ENCODE measurements around the gene PNPT1. TPM values are rescaled to one million over a fixed set of nuclear protein-coding genes. Genes with fewer than 3 reads are reported as not detected.
"Not testable (repeated sequence)": the region's sequence is repeated elsewhere in the genome, so short reads cannot be mapped to it uniquely, and the experiment has no call there.

Gene PNPT1
- total RNA-seq, 1 donor from 2014 or later = 17.8 TPM

DNA sequence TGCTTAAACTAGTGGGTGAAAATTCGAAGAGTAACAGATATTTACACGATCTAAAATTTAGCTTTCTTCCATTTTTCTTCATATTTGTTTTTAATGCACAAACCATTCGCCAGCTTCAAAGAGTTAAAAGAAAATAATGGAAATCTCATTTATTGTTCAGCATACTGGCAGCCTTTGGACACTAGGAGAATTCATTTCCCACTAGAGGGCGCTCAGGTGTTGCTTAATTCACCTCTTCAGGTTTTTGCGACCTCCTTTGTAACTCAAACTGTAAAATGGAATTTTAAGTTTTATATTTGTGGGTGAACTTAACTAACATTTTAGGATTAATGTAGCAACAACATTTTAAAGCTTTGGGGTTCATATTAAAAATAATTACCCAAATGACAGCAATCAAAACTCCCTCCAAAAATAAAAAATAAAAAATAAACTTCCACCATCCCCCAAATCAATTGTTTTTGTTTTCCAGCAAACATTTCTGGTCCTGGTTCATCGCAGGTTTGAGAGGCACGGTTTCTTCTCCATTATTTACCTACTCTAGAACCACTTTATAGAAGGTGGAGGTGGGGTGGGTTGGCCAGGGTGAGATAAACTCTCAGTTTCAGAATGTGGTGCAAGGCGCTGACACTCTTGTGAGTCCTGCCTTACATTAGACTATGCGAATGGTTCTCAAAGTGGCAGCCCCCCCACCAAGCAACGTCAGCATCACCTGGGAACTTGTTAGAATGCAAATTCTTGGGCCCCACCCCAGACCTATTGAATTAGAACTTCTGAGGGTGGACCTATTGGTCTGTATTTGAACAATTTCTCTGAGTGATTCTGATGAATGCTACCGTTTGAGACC is 24.7 kb upstream of the PNPT1 start:
- TF ChIP-seq, protein P1, sequence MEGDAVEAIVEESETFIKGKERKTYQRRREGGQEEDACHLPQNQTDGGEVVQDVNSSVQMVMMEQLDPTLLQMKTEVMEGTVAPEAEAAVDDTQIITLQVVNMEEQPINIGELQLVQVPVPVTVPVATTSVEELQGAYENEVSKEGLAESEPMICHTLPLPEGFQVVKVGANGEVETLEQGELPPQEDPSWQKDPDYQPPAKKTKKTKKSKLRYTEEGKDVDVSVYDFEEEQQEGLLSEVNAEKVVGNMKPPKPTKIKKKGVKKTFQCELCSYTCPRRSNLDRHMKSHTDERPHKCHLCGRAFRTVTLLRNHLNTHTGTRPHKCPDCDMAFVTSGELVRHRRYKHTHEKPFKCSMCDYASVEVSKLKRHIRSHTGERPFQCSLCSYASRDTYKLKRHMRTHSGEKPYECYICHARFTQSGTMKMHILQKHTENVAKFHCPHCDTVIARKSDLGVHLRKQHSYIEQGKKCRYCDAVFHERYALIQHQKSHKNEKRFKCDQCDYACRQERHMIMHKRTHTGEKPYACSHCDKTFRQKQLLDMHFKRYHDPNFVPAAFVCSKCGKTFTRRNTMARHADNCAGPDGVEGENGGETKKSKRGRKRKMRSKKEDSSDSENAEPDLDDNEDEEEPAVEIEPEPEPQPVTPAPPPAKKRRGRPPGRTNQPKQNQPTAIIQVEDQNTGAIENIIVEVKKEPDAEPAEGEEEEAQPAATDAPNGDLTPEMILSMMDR (IDR thresholded peaks at IDR 0.05) = peak; percentile 86
- peaks cover 36% of the 10 kb centered on the region for H3K27me3 Mint-ChIP-seq (ENCODE audit: unreplicated experiment)
- no peak overlapping the region for H3K4me3 Mint-ChIP-seq (ENCODE audit: unreplicated experiment)
- H3K27ac Mint-ChIP-seq (ENCODE audit: unreplicated experiment) = no peak overlapping the region
- DNase-seq (ENCODE audit: extremely low spot score, unreplicated experiment) = no peak
- H3K9me3 Mint-ChIP-seq (ENCODE audit: unreplicated experiment) = no peaks in the 10 kb centered on the region
- no peaks in the 10 kb centered on the region for H3K36me3 Mint-ChIP-seq (ENCODE audit: unreplicated experiment)
- no peaks in the 10 kb centered on the region for H3K4me1 Mint-ChIP-seq (ENCODE audit: unreplicated experiment)

DNA sequence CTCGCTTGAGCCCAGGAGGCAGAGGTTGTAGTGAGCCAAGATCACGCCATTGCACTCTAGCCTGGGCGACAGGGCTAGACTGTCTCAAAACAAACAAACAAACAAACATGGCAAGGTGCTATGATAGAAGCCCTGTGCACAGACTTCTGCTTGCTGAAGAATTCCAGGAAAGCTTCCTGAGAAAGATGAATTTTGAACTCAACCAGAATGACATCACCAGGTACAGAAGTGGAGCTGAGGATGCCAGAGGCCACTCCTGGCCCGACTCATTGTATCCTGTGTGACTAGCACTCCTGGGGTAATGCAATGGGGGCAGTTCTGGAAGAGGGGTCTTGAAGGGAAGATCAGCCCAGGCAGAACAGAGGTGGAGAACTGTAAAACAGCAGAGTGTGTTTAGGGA is 22.0 kb upstream of the PNPT1 start:
- H3K4me1 Mint-ChIP-seq (ENCODE audit: unreplicated experiment) = no peaks in the 10 kb centered on the region
- no peak overlapping the region for H3K27ac Mint-ChIP-seq (ENCODE audit: unreplicated experiment)
- no peaks in the 10 kb centered on the region for H3K9me3 Mint-ChIP-seq (ENCODE audit: unreplicated experiment)
- TF ChIP-seq, protein P1 (IDR thresholded peaks at IDR 0.05) = no peak
- no peaks in the 10 kb centered on the region for H3K36me3 Mint-ChIP-seq (ENCODE audit: unreplicated experiment)
- H3K27me3 Mint-ChIP-seq (ENCODE audit: unreplicated experiment) = peaks cover 34% of the 10 kb centered on the region
- DNase-seq (ENCODE audit: extremely low spot score, unreplicated experiment) = no peak
- no peak overlapping the region for H3K4me3 Mint-ChIP-seq (ENCODE audit: unreplicated experiment)

DNA sequence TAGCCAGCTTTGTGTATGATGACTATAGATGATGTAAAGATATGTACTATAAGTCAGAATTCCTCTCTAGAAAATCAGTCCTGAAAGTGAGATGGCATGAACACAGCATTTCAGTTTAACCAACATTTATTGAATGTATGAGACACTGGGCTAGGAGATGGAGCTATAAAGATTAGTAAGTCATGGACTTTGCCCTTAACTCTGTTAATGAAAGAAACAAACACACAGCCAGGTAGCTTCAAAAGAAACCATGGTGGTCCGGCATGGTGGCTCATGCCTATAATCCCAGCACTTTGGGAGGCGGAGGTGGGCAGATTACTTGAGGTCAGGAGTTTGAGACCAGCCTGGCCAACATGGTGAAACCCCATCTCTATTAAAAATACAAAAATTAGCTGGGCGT is 21.5 kb upstream of the PNPT1 start:
- not testable (repeated sequence) for H3K4me3 Mint-ChIP-seq (ENCODE audit: unreplicated experiment); DNase-seq (ENCODE audit: extremely low spot score, unreplicated experiment); H3K27ac Mint-ChIP-seq (ENCODE audit: unreplicated experiment); H3K36me3 Mint-ChIP-seq (ENCODE audit: unreplicated experiment); H3K9me3 Mint-ChIP-seq (ENCODE audit: unreplicated experiment); H3K4me1 Mint-ChIP-seq (ENCODE audit: unreplicated experiment)
- H3K27me3 Mint-ChIP-seq (ENCODE audit: unreplicated experiment) = peaks cover 33% of the 10 kb centered on the region

GRCh38 chr2:55712477-55713060 is 18.9 kb upstream of the PNPT1 start:
- no peaks in the 10 kb centered on the region for H3K36me3 Mint-ChIP-seq (ENCODE audit: unreplicated experiment)
- H3K27me3 Mint-ChIP-seq (ENCODE audit: unreplicated experiment) = peaks cover 32% of the 10 kb centered on the region
- H3K9me3 Mint-ChIP-seq (ENCODE audit: unreplicated experiment) = no peaks in the 10 kb centered on the region
- no peak overlapping the region for H3K27ac Mint-ChIP-seq (ENCODE audit: unreplicated experiment)
- no peak overlapping the region for H3K4me3 Mint-ChIP-seq (ENCODE audit: unreplicated experiment)
- no peak for DNase-seq (ENCODE audit: extremely low spot score, unreplicated experiment)
- TF ChIP-seq, protein P1 (IDR thresholded peaks at IDR 0.05) = no peak
- H3K4me1 Mint-ChIP-seq (ENCODE audit: unreplicated experiment) = no peaks in the 10 kb centered on the region

DNA sequence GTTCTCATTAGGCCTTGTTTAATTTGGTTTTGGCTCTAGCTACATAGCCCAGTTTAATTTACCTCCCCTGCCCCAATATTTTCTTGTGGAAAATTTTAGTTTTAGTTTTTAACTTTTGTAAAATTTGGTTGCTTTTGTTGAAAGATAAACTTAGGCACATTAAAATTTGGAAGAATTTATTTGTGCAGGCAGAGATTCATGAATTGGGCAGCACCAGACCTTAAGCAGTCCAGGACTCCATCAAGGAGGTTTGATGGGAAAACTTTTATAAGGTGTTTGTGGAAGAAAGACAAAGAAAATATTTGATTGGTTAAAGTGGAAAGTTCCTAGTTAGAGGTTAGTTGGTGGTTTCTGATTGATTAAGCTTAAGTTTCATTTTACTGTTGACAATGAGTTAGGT is 16.4 kb upstream of the PNPT1 start:
- no peak overlapping the region for H3K27ac Mint-ChIP-seq (ENCODE audit: unreplicated experiment)
- H3K36me3 Mint-ChIP-seq (ENCODE audit: unreplicated experiment) = no peaks in the 10 kb centered on the region
- peaks cover 26% of the 10 kb centered on the region for H3K27me3 Mint-ChIP-seq (ENCODE audit: unreplicated experiment)
- TF ChIP-seq, protein P1 (IDR thresholded peaks at IDR 0.05) = no peak
- no peaks in the 10 kb centered on the region for H3K9me3 Mint-ChIP-seq (ENCODE audit: unreplicated experiment)
- no peaks in the 10 kb centered on the region for H3K4me1 Mint-ChIP-seq (ENCODE audit: unreplicated experiment)
- DNase-seq (ENCODE audit: extremely low spot score, unreplicated experiment) = no peak
- no peak overlapping the region for H3K4me3 Mint-ChIP-seq (ENCODE audit: unreplicated experiment)

Measured in osteocyte (in vitro differentiated cells).